Osteocyte (in vitro differentiated cells): ENCODE measurements around the gene SEBOX. TPM values are rescaled to one million over a fixed set of nuclear protein-coding genes. Genes with fewer than 3 reads are reported as not detected.

Experiments
- DNase-seq: peaks from one replicate; pipeline ENCODE4 v3.0.0; 2021; ENCODE audit warnings: mixed read lengths; ENCODE audit not compliant: unreplicated experiment; ENCODE audit errors: extremely low spot score
- H3K27ac Mint-ChIP-seq: one replicate; pipeline ENCODE4 v1.8.0; 2021; ENCODE audit warnings: mild to moderate bottlenecking, mixed read lengths; ENCODE audit not compliant: unreplicated experiment
- H3K27me3 Mint-ChIP-seq: one replicate; pipeline ENCODE4 v1.8.0; 2021; ENCODE audit warnings: mixed read lengths; ENCODE audit not compliant: unreplicated experiment
- H3K36me3 Mint-ChIP-seq: one replicate; pipeline ENCODE4 v1.8.0; 2021; ENCODE audit warnings: mixed read lengths; ENCODE audit not compliant: unreplicated experiment
- H3K4me1 Mint-ChIP-seq: one replicate; pipeline ENCODE4 v1.8.0; 2021; ENCODE audit warnings: mixed read lengths; ENCODE audit not compliant: unreplicated experiment
- H3K4me3 Mint-ChIP-seq: one replicate; pipeline ENCODE4 v1.8.0; 2021; ENCODE audit warnings: mild to moderate bottlenecking, moderate library complexity, mixed read lengths; ENCODE audit not compliant: unreplicated experiment
- H3K9me3 Mint-ChIP-seq: one replicate; pipeline ENCODE4 v1.8.0; 2021; ENCODE audit warnings: mixed read lengths; ENCODE audit not compliant: unreplicated experiment
- CTCF ChIP-seq: fragments of 200-600 bp; sonication (generic); IDR thresholded peaks from 2 replicates; pipeline ENCODE4 v1.5.0; 2021; ENCODE audit warnings: antibody characterized with exemption, mild to moderate bottlenecking, moderate library complexity
- total RNA-seq: library from RNA; stranded (reverse); gene quantifications from 2 replicates; pipeline ENCODE4 v1.2.1, GENCODE V29; 2021

Gene SEBOX
- total RNA-seq, 1 donor from 2014 or later, result not detected

- TF ChIP-seq CTCF, result no peak
- DNase-seq, result no peak
- Mint-ChIP-seq H3K4me3 (no peak overlapping the region), H3K36me3 (peaks cover 41% of the 10 kb centered on the region), H3K4me1 (peaks cover 21% of the 10 kb centered on the region), H3K9me3 (no peaks in the 10 kb centered on the region), H3K27me3 (no peaks in the 10 kb centered on the region), H3K27ac (no peak overlapping the region)
Observed at GRCh38 chr17:28348979-28349378, 16.0 kb downstream of the SEBOX start.

DNA sequence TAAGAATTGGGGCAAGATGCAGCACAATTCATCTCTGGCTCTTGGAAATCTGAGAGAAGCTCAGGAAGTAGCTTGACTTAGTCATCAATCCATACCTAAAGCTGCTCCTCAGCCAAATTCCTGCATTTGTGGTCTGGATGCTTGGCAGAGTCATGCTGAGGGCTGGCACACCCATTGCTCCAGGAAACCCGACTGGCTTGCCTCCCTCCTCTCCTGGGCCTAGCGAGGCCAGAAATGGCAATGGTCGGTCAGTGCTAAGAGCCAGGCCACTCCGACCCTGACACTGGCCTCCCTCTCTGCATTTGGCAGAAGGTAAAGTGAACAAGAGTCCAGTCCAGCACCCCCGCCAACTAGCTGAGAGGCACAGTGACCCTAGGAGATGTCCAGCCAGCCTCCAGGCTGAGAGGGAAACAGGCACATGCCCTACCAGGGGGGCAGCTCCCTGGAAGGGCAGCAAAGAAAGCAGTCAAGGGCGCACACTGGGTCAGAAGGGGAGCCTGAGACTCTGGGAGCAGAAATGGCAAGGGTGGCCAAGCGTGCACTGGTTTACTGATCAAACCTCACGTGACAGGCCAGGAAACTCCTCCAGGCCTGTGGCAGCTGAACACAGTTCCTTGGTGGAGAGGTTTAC, 17.6 kb downstream of the SEBOX start:
- no peak overlapping the region for H3K4me3 Mint-ChIP-seq
- DNase-seq, result no peak

GRCh38 chr17:28346746-28347246, 18.2 kb downstream of the SEBOX start:
- peaks cover 40% of the 10 kb centered on the region for H3K36me3 Mint-ChIP-seq
- H3K27ac Mint-ChIP-seq, result peak overlapping the region; percentile 82
- no peak for DNase-seq
- no peaks in the 10 kb centered on the region for H3K9me3 Mint-ChIP-seq
- peaks cover 21% of the 10 kb centered on the region for H3K4me1 Mint-ChIP-seq
- TF ChIP-seq CTCF, result peak; percentile 37
- H3K27me3 Mint-ChIP-seq, result no peaks in the 10 kb centered on the region
- no peak overlapping the region for H3K4me3 Mint-ChIP-seq

More for the DNA sequence above, 17.6 kb downstream of the SEBOX start:
- H3K27me3 Mint-ChIP-seq, result no peaks in the 10 kb centered on the region
- H3K4me1 Mint-ChIP-seq, result peaks cover 21% of the 10 kb centered on the region
- H3K36me3 Mint-ChIP-seq, result peaks cover 37% of the 10 kb centered on the region
- peak overlapping the region; percentile 82 for H3K27ac Mint-ChIP-seq
- no peaks in the 10 kb centered on the region for H3K9me3 Mint-ChIP-seq
- no peak for TF ChIP-seq CTCF

DNA sequence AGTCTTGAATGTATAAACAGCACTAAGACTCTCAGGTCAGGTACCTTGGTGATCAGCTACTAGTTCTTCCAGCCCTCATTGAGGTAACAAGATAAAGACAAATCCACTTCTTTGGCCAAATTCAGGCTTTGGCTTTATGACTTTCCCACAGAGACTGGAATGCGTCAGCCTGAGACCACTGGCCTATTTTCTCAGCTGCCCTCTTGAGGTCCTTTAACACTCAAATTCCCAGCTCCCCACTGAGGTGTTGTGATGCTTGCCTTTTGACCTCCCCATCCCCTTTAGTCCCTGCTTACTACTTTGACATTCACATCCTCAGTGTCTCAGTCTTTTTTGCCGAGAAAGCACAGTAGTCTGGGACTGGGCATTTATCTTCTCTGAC, 18.8 kb downstream of the SEBOX start:
- no peak for DNase-seq
- Mint-ChIP-seq H3K27ac (peak overlapping the region; percentile 82), H3K4me3 (no peak overlapping the region), H3K36me3 (peaks cover 34% of the 10 kb centered on the region), H3K9me3 (no peaks in the 10 kb centered on the region), H3K4me1 (peaks cover 21% of the 10 kb centered on the region), H3K27me3 (no peaks in the 10 kb centered on the region)
- TF ChIP-seq CTCF, result no peak

DNA sequence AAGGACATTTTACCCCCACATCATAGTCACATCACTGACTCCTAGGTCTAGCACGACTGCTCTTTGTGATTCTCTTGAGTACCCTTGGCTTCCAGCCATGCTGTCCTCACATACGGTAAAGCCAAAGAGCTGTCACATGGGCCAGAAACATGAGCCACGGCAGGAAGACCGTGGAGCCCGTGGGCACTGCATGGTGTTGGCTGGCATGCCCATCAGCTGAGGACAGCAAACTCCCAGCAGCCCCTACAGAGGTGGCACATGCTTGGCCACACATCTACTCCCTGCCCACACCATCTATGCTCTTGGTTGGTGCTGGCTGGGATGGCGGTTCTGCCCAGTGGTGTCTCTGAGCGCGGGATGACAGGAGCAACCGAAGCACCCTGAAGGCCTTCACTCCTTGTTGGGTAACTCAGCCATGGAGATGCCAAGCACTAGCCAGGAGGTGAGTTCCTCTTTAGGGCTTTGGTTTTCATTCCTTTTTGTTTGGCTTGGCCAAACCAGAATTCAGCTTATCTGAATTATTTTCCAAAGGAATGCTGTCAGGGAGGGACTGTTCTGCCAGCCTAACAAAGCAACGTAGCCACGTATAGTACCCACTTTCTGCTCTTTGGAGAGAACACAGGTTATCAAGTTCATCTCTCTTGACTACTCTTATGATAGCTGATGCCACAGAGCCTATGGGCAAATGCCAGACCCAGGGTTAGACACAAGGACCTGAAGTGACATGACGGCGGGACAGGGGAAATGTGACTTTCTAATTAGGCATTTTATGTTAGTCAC, 19.4 kb downstream of the SEBOX start:
- no peak for DNase-seq
- Mint-ChIP-seq H3K27ac (peak overlapping the region; percentile 82), H3K4me3 (no peak overlapping the region), H3K4me1 (peaks cover 21% of the 10 kb centered on the region), H3K36me3 (peaks cover 34% of the 10 kb centered on the region), H3K9me3 (no peaks in the 10 kb centered on the region), H3K27me3 (no peaks in the 10 kb centered on the region)
- no peak for TF ChIP-seq CTCF
